Body of pancreas (tissue), 4 donors: ENCODE results near the gene DNM2. TPM values are rescaled to one million over a fixed set of nuclear protein-coding genes. Genes with fewer than 3 reads are reported as not detected.

ENCODE experiments used
- ATAC-seq: fragments of 150-250 bp; one replicate; pipeline ENCODE4 v1.9.1; 2016
- DNase-seq, 4 donors: peaks; one replicate each; pipeline ENCODE4 v3.0.0-alpha.2; 2019
- H3K27ac ChIP-seq, 4 donors: fragments of 200-600 bp; sonication (generic); 1 replicate in 3 of 4; 2 replicates in 1 of 4; pipeline versions ENCODE4 v1.5.1 to v1.6.1; 2016 to 2019; ENCODE audit warnings: mild to moderate bottlenecking in 1 of 4, mixed read lengths in 1 of 4, moderate library complexity in 1 of 4
- H3K27me3 ChIP-seq, 2 donors: fragments of 200-600 bp; sonication (generic); one replicate each; pipeline ENCODE4 v1.6.0; 2016; ENCODE audit warnings: mild to moderate bottlenecking in 1 of 2
- H3K36me3 ChIP-seq, 2 donors: fragments of 200-600 bp; sonication (generic); replicated peaks in 1 of 2; 2 replicates each; pipeline ENCODE4 v1.5.1; 2016; ENCODE audit warnings: low read depth in 2 of 2; ENCODE audit not compliant: insufficient read depth in 1 of 2
- H3K4me1 ChIP-seq: fragments of 200-600 bp; sonication (generic); one replicate; pipeline ENCODE4 v1.6.0; 2016
- H3K4me3 ChIP-seq, 2 donors: fragments of 200-600 bp; sonication (generic); 1 replicate in 1 of 2; 2 replicates in 1 of 2; pipeline ENCODE4 v1.5.1; 2016 to 2019
- H3K9me3 ChIP-seq, 3 donors: fragments of 200-600 bp; sonication (generic); 1 replicate in 2 of 3; 2 replicates in 1 of 3; pipeline ENCODE4 v1.5.1; 2016
- CTCF ChIP-seq, 7 experiments: fragments of 450-650 bp in 4 of 7; fragments of 200-600 bp in 3 of 7; sonication (generic) in 3 of 7; IDR thresholded peaks; one replicate each; pipeline ENCODE4 v1.5.1; 2016 to 2019; ENCODE audit warnings: antibody characterized with exemption in 7 of 7
- POLR2A ChIP-seq, 3 donors: fragments of 450-650 bp; IDR thresholded peaks; one replicate each; pipeline ENCODE4 v1.6.1; 2016; ENCODE audit warnings: antibody characterized with exemption in 3 of 3, mild to moderate bottlenecking in 2 of 3
- WGBS, 2 donors: methylation state at CpG; one replicate each; pipeline ENCODE4 v1.1.5; 2017; 5-methylcytosine and 5-hydroxymethylcytosine counted together
- intact Hi-C: fragments of 100-400 bp; cut with DNase I; formaldehyde crosslinking; loops from one replicate; pipeline ENCODE4 v1.15.1; 2023
- total RNA-seq, 2 donors: library from RNA; depleted of rRNA; stranded (reverse); fragments of >200 nt; gene quantifications; one replicate each; pipeline ENCODE4 v1.1.0, GENCODE V29; 2016

DNM2 gene
- total RNA-seq, 2 donors from 2014 or later: 98.6 to 158 TPM

- H3K27ac ChIP-seq: peak overlapping the region in 1 of 4 donors; percentile 34
- H3K4me1 ChIP-seq: peaks cover 29% of the 10 kb centered on the region
- no peaks in the 10 kb centered on the region for H3K36me3 ChIP-seq
- no peak for TF ChIP-seq CTCF (IDR thresholded peaks at IDR 0.05)
- TF ChIP-seq POLR2A (IDR thresholded peaks at IDR 0.05): no peak
- intact Hi-C loops: no loop called here
- no peaks in the 10 kb centered on the region for H3K9me3 ChIP-seq
- no peaks in the 10 kb centered on the region for H3K27me3 ChIP-seq
- WGBS, 2 donors: 88 to 94% methylated on average over 14 of the region's 14 CpGs
- no peak for ATAC-seq
- peak in 1 of 4 donors; percentile 45 for DNase-seq
- no peak overlapping the region for H3K4me3 ChIP-seq
Observed at GRCh38 chr19:10729411-10729810, 11.5 kb downstream of the DNM2 start.

- DNase-seq: no peak
- H3K27ac ChIP-seq: peak overlapping the region in 2 of 4 donors; percentile 25 to 51
Observed at GRCh38 chr19:10730932-10731331, 13.1 kb downstream of the DNM2 start.

GRCh38 chr19:10735741-10736140, 17.9 kb downstream of the DNM2 start:
- no peak for DNase-seq
- Histone ChIP-seq H3K36me3 (no peaks in the 10 kb centered on the region), H3K27ac (no peak overlapping the region), H3K4me1 (peaks cover 60% of the 10 kb centered on the region), H3K9me3 (no peaks in the 10 kb centered on the region), H3K4me3 (no peak overlapping the region), H3K27me3 (no peaks in the 10 kb centered on the region)
- intact Hi-C loops: no loop called here
- WGBS, 2 donors: 75 to 89% methylated on average over 5 of the region's 5 CpGs
- no peak for ATAC-seq
- TF ChIP-seq POLR2A (IDR thresholded peaks at IDR 0.05) (no peak), CTCF (IDR thresholded peaks at IDR 0.05) (no peak)

More at GRCh38 chr19:10730932-10731331, 13.1 kb downstream of the DNM2 start:
- 85 to 97% methylated on average over 3 to 10 of the region's 12 CpGs for WGBS, 2 donors
- intact Hi-C loops: no loop called here
- no peaks in the 10 kb centered on the region for H3K36me3 ChIP-seq
- no peak overlapping the region for H3K4me3 ChIP-seq
- no peaks in the 10 kb centered on the region for H3K9me3 ChIP-seq
- no peak for ATAC-seq
- TF ChIP-seq CTCF (IDR thresholded peaks at IDR 0.05) (no peak), POLR2A (IDR thresholded peaks at IDR 0.05) (no peak)
- peaks cover 42% of the 10 kb centered on the region for H3K4me1 ChIP-seq
- H3K27me3 ChIP-seq: no peaks in the 10 kb centered on the region

- ATAC-seq: no peak
- Histone ChIP-seq H3K27ac (no peak overlapping the region), H3K36me3 (no peaks in the 10 kb centered on the region), H3K9me3 (no peaks in the 10 kb centered on the region), H3K4me3 (no peak overlapping the region), H3K27me3 (no peaks in the 10 kb centered on the region), H3K4me1 (peaks cover 59% of the 10 kb centered on the region)
- intact Hi-C loops: no loop called here
- no peak for DNase-seq
- TF ChIP-seq POLR2A (IDR thresholded peaks at IDR 0.05) (no peak), CTCF (IDR thresholded peaks at IDR 0.05) (no peak)
- 91 to 95% methylated on average over 6 of the region's 6 CpGs for WGBS, 2 donors
Observed at GRCh38 chr19:10736189-10736588, 18.3 kb downstream of the DNM2 start.

- Histone ChIP-seq H3K9me3 (no peaks in the 10 kb centered on the region), H3K27ac (peak overlapping the region in 1 of 4 donors; percentile 21), H3K4me1 (peaks cover 67% of the 10 kb centered on the region), H3K4me3 (no peak overlapping the region), H3K27me3 (no peaks in the 10 kb centered on the region), H3K36me3 (no peaks in the 10 kb centered on the region)
- DNase-seq (no peak), ATAC-seq (no peak)
- 56 to 81% methylated on average over 4 to 9 of the region's 9 CpGs for WGBS, 2 donors
- intact Hi-C loops: no loop called here
- TF ChIP-seq CTCF (IDR thresholded peaks at IDR 0.05) (no peak), POLR2A (IDR thresholded peaks at IDR 0.05) (no peak)
Observed at GRCh38 chr19:10736916-10737551, 19.2 kb downstream of the DNM2 start.
